SJSA1 (cell line): ENCODE results near the gene EPHA5. TPM values are rescaled to one million over a fixed set of nuclear protein-coding genes. Genes with fewer than 3 reads are reported as not detected.

Source experiments
- DNase-seq, 2 experiments: peaks; one replicate each; pipeline ENCODE4 v3.0.0-alpha.2; 2015 to 2020; ENCODE audit warnings: low spot score in 2 of 2, low read depth in 1 of 2
- H3K27ac ChIP-seq: fragments of 250-450 bp; sonication (Bioruptor Pico); 2 replicates; pipeline ENCODE4 v1.5.1; 2020; ENCODE audit warnings: mild to moderate bottlenecking, moderate library complexity
- H3K27me3 ChIP-seq: fragments of 250-450 bp; sonication (Bioruptor Pico); replicated peaks from 2 replicates; pipeline ENCODE4 v1.5.1; 2020; ENCODE audit warnings: mild to moderate bottlenecking, moderate library complexity
- H3K36me3 ChIP-seq: fragments of 250-450 bp; sonication (Bioruptor Pico); 2 replicates; pipeline ENCODE4 v1.5.1; 2020; ENCODE audit warnings: mild to moderate bottlenecking
- H3K4me1 ChIP-seq: fragments of 250-450 bp; sonication (Bioruptor Pico); replicated peaks from 2 replicates; pipeline ENCODE4 v1.6.1; 2021; ENCODE audit warnings: mild to moderate bottlenecking
- H3K4me3 ChIP-seq: fragments of 250-450 bp; sonication (Bioruptor Pico); 2 replicates; pipeline ENCODE4 v1.5.1; 2020; ENCODE audit warnings: mild to moderate bottlenecking
- H3K9me3 ChIP-seq: fragments of 250-450 bp; sonication (Bioruptor Pico); replicated peaks from 2 replicates; pipeline ENCODE4 v1.5.1; 2020; ENCODE audit warnings: mild to moderate bottlenecking
- total RNA-seq: library from RNA; depleted of rRNA; stranded (reverse); fragments of >200 nt; shearing (Covaris generic); gene quantifications from 2 replicates; pipeline ENCODE4 v1.2.3, GENCODE V29; 2014; rRNA removed

EPHA5 gene
- 0.05 TPM in 1 of 2 replicates, not detected in the other for total RNA-seq

GRCh38 chr4:65670331-65671031, at the start of gene EPHA5:
Gene EPHA5, minus strand, starts transcription at chr4:65670489. Its CDS starts 747 bp downstream, at chr4:65669742.
- Histone ChIP-seq H3K4me3 (peak within 1 kb of the TSS; percentile 25), H3K4me1 (peaks cover 10% of the 10 kb centered on the region), H3K36me3 (no peaks in the 10 kb centered on the region), H3K27ac (no peak within 1 kb of the TSS), H3K27me3 (peaks cover 38% of the 10 kb centered on the region), H3K9me3 (no peaks in the 10 kb centered on the region)
- DNase-seq, result peak; percentile 37 to 53

GRCh38 chr4:65719635-65720034, 49.3 kb upstream of the EPHA5 start:
- no peaks in the 10 kb centered on the region for H3K36me3 ChIP-seq
- no peaks in the 10 kb centered on the region for H3K4me1 ChIP-seq
- no peak overlapping the region for H3K4me3 ChIP-seq
- no peak for DNase-seq
- no peaks in the 10 kb centered on the region for H3K27me3 ChIP-seq
- H3K9me3 ChIP-seq, result no peaks in the 10 kb centered on the region
- H3K27ac ChIP-seq, result no peak overlapping the region

- no peaks in the 10 kb centered on the region for H3K27me3 ChIP-seq
- H3K4me3 ChIP-seq, result no peak overlapping the region
- no peaks in the 10 kb centered on the region for H3K4me1 ChIP-seq
- H3K27ac ChIP-seq, result no peak overlapping the region
- H3K36me3 ChIP-seq, result no peaks in the 10 kb centered on the region
- no peaks in the 10 kb centered on the region for H3K9me3 ChIP-seq
- no peak for DNase-seq
These were observed 28.3 kb upstream of the EPHA5 start for GRCh38 chr4:65698631-65699030.

DNA sequence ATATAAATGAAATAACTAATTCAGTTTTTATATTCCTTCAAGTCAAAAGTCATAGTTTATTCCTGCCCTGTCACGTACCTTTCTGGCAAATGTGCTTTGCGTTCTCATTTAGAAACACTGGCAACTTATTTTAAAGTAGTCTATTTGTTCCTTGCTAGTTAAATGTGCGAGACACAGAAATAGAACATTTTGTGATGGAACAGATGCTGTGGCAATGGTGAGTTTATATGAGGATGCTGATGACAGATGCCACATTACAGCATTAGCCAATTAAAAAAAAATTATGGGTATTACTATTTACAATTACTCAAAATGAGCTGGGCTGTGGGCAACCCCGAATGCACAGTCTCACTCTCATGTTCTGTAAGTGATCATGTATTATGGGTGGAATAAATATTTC, 26.1 kb upstream of the EPHA5 start:
- Histone ChIP-seq H3K36me3 (no peaks in the 10 kb centered on the region), H3K4me1 (no peaks in the 10 kb centered on the region), H3K27me3 (no peaks in the 10 kb centered on the region), H3K27ac (no peak overlapping the region), H3K9me3 (no peaks in the 10 kb centered on the region), H3K4me3 (no peak overlapping the region)
- DNase-seq, result no peak

- no peak for DNase-seq
- Histone ChIP-seq H3K4me3 (no peak overlapping the region), H3K4me1 (peaks cover 10% of the 10 kb centered on the region), H3K27ac (no peak overlapping the region), H3K27me3 (peaks cover 38% of the 10 kb centered on the region), H3K9me3 (no peaks in the 10 kb centered on the region), H3K36me3 (no peaks in the 10 kb centered on the region)
These were observed 1.1 kb upstream of the EPHA5 start for GRCh38 chr4:65671372-65671771.

DNA sequence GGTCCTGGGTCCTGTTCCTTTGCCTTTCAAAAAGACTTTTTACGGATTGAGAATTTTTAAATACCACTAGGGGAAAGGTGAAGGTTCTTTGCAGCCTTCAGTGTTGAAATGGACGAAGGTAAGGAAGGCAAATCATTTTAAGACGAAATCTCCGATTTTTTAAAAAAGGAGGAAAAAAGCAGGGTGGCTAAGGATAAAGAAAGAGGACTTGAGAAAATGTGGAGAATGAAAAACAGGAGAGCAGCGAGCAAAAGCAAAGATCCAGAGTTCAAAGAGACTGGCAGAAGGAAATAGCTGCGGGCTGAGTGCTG, 314 bp downstream of the EPHA5 start:
- Histone ChIP-seq H3K27ac (no peak overlapping the region), H3K36me3 (no peaks in the 10 kb centered on the region), H3K4me1 (peaks cover 10% of the 10 kb centered on the region), H3K4me3 (peak overlapping the region; percentile 25), H3K9me3 (no peaks in the 10 kb centered on the region), H3K27me3 (peaks cover 38% of the 10 kb centered on the region)
- no peak for DNase-seq

- Histone ChIP-seq H3K27ac (no peak overlapping the region), H3K36me3 (no peaks in the 10 kb centered on the region), H3K27me3 (peaks cover 38% of the 10 kb centered on the region), H3K4me1 (peaks cover 10% of the 10 kb centered on the region), H3K9me3 (no peaks in the 10 kb centered on the region), H3K4me3 (no peak overlapping the region)
- DNase-seq, result peak in 1 of 2 experiments; percentile 33
These were observed 924 bp downstream of the EPHA5 start for GRCh38 chr4:65669111-65670019.

- Histone ChIP-seq H3K27me3 (peaks cover 38% of the 10 kb centered on the region), H3K9me3 (no peaks in the 10 kb centered on the region), H3K36me3 (no peaks in the 10 kb centered on the region), H3K4me1 (peaks cover 10% of the 10 kb centered on the region), H3K4me3 (no peak overlapping the region), H3K27ac (no peak overlapping the region)
- DNase-seq, result peak in 1 of 2 experiments; percentile 25
These were observed 1.8 kb downstream of the EPHA5 start for GRCh38 chr4:65668201-65669089.

DNA sequence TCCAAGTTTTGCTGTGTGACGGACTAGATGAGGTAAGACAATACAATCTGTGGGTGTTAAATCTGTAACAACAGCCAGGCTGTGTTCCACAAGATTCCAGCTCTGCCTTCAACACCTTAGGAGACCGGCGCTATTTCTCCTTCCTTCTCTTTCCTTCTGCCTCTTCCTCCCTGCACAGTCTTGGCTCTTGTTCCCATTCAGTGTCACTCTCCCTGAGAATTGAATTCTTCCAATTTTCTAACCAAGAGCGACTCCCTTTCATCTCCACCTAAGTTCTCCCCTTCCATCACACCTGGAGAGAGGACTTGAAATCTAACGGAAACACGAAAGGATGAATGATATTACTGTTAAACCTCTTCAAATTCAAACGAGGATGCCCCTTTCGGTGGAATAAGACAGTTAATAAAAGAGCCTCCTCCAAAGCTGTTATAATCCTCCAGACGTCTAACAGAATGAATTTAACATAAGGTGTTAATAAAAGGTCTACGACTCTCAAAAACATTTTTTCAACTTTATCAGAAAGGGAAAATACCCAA, 2.7 kb downstream of the EPHA5 start:
- peaks cover 10% of the 10 kb centered on the region for H3K4me1 ChIP-seq
- H3K27me3 ChIP-seq, result peaks cover 38% of the 10 kb centered on the region
- H3K36me3 ChIP-seq, result no peaks in the 10 kb centered on the region
- no peak overlapping the region for H3K27ac ChIP-seq
- no peak overlapping the region for H3K4me3 ChIP-seq
- H3K9me3 ChIP-seq, result no peaks in the 10 kb centered on the region
- no peak for DNase-seq

- Histone ChIP-seq H3K4me1 (peaks cover 10% of the 10 kb centered on the region), H3K36me3 (no peaks in the 10 kb centered on the region), H3K27me3 (peaks cover 36% of the 10 kb centered on the region), H3K4me3 (no peak overlapping the region), H3K9me3 (no peaks in the 10 kb centered on the region), H3K27ac (no peak overlapping the region)
- no peak for DNase-seq
These were observed 4.3 kb downstream of the EPHA5 start for GRCh38 chr4:65665771-65666523.

DNA sequence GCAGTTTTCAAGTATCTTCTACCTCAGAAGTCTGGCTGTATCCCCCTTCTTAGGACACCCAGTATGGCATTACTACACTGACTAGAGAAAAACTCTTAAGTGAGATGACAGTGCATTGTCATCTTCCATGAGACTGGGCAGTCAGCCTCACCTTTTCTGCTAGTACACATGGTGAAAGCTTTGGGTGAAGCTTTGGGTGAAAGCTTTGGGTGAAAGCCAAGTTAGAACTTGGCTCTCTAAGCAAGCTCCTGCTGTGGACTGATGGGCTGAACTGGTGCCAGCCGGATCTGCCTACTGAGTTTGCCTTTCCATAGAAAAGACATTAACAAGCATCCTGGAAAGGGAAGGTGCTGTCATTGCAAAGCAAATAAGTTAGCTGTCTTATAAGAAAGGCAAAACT, 8.8 kb downstream of the EPHA5 start:
- Histone ChIP-seq H3K27me3 (no peaks in the 10 kb centered on the region; the same call in 1 of the 2 replicates), H3K4me3 (no peak overlapping the region), H3K27ac (no peak overlapping the region), H3K4me1 (no peaks in the 10 kb centered on the region), H3K9me3 (no peaks in the 10 kb centered on the region), H3K36me3 (no peaks in the 10 kb centered on the region)
- DNase-seq, result no peak

- no peak overlapping the region for H3K27ac ChIP-seq
- H3K36me3 ChIP-seq, result no peaks in the 10 kb centered on the region
- no peaks in the 10 kb centered on the region for H3K9me3 ChIP-seq
- no peaks in the 10 kb centered on the region for H3K4me1 ChIP-seq
- DNase-seq, result no peak
- H3K4me3 ChIP-seq, result no peak overlapping the region
- no peaks in the 10 kb centered on the region; the same call in 1 of the 2 replicates for H3K27me3 ChIP-seq
These were observed 12.2 kb downstream of the EPHA5 start for GRCh38 chr4:65658117-65658516.

DNA sequence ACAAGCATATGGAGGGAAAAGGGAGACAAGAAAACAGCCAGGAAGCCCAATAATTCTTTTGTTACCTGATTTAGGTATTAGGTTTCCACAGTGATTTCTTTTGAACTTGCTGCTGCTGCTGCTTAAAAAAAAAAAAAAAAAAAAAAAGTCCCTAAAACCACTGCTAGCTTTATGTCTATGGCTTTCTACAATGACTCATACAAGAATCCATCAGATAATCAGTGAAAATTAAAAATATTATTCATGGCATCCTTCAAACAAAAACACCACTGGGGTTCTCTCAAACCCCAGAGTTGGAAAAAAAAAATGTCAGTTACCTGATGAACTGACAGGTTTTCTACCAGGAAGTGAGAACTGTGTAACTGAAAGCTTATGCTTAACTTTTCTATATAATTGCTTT, 14.3 kb downstream of the EPHA5 start:
- no peak for DNase-seq
- no peaks in the 10 kb centered on the region for H3K9me3 ChIP-seq

More for the DNA sequence above, 14.3 kb downstream of the EPHA5 start:
- Histone ChIP-seq H3K27ac (no peak overlapping the region), H3K4me3 (no peak overlapping the region), H3K4me1 (no peaks in the 10 kb centered on the region), H3K27me3 (no peaks in the 10 kb centered on the region; the same call in 1 of the 2 replicates), H3K36me3 (no peaks in the 10 kb centered on the region)
